HFFc6 (cell line): ENCODE results near the gene TMPRSS3. TPM values are rescaled to one million over a fixed set of nuclear protein-coding genes. Genes with fewer than 3 reads are reported as not detected.

Source experiments
- DNase-seq: peaks from one replicate; pipeline ENCODE4 v3.0.0-alpha.2; 2018
- H3K27ac Mint-ChIP-seq: 2 replicates; pipeline ENCODE4 v1.8.0; 2020; ENCODE audit warnings: mild to moderate bottlenecking, mixed read lengths
- H3K27me3 Mint-ChIP-seq: 2 replicates; pipeline ENCODE4 v1.8.0; 2021; ENCODE audit warnings: mild to moderate bottlenecking, moderate library complexity, mixed read lengths; ENCODE audit not compliant: insufficient read depth
- H3K36me3 Mint-ChIP-seq: 2 replicates; pipeline ENCODE4 v1.8.0; 2021; ENCODE audit warnings: low read depth, mixed read lengths
- H3K4me1 Mint-ChIP-seq: 2 replicates; pipeline ENCODE4 v1.8.0; 2020; ENCODE audit warnings: low read depth, mixed read lengths
- H3K4me3 Mint-ChIP-seq: 2 replicates; pipeline ENCODE4 v1.8.0; 2020; ENCODE audit warnings: mild to moderate bottlenecking, moderate library complexity, mixed read lengths
- H3K9me3 Mint-ChIP-seq: 2 replicates; pipeline ENCODE4 v1.8.0; 2020; ENCODE audit warnings: mild to moderate bottlenecking, mixed read lengths
- CTCF ChIP-seq: fragments of 200-600 bp; sonication (generic); IDR thresholded peaks from 2 replicates; pipeline ENCODE4 v1.5.0; 2021; ENCODE audit warnings: antibody characterized with exemption, mild to moderate bottlenecking
- total RNA-seq, 6 experiments: library from RNA; stranded (reverse); fragmentation: NEBNext Ultra II Directional; extraction: Animal tissue kit (Norgen Biotek cat#: 25700); gene quantifications; 2 replicates in 1 of 6; 3 replicates in 5 of 6; pipeline ENCODE4 v1.2.3, GENCODE V29; 2021

The TMPRSS3 gene
- total RNA-seq, 6 experiments from 2014 or later, result not detected

- no peaks in the 10 kb centered on the region for H3K27me3 Mint-ChIP-seq
- peaks cover 83% of the 10 kb centered on the region for H3K9me3 Mint-ChIP-seq
Observed at GRCh38 chr21:42441963-42442362, 46.1 kb upstream of the TMPRSS3 start.

GRCh38 chr21:42440187-42440792 lies 44.4 kb upstream of the TMPRSS3 start:
- no peak for DNase-seq
- H3K27ac Mint-ChIP-seq, result no peak overlapping the region
- H3K27me3 Mint-ChIP-seq, result no peaks in the 10 kb centered on the region
- H3K36me3 Mint-ChIP-seq, result peaks cover 14% of the 10 kb centered on the region
- no peak overlapping the region for H3K4me3 Mint-ChIP-seq
- H3K4me1 Mint-ChIP-seq, result no peaks in the 10 kb centered on the region
- no peak for TF ChIP-seq CTCF
- H3K9me3 Mint-ChIP-seq, result peaks cover 71% of the 10 kb centered on the region

More at GRCh38 chr21:42441963-42442362, 46.1 kb upstream of the TMPRSS3 start:
- no peaks in the 10 kb centered on the region for H3K4me1 Mint-ChIP-seq
- H3K36me3 Mint-ChIP-seq, result peaks cover 20% of the 10 kb centered on the region
- no peak for DNase-seq
- TF ChIP-seq CTCF, result no peak
- H3K27ac Mint-ChIP-seq, result no peak overlapping the region
- no peak overlapping the region for H3K4me3 Mint-ChIP-seq

- Mint-ChIP-seq H3K9me3 (peaks cover 72% of the 10 kb centered on the region), H3K27me3 (no peaks in the 10 kb centered on the region), H3K4me1 (no peaks in the 10 kb centered on the region), H3K36me3 (peaks cover 11% of the 10 kb centered on the region), H3K27ac (no peak overlapping the region), H3K4me3 (no peak overlapping the region)
- DNase-seq, result no peak
- TF ChIP-seq CTCF, result no peak
Observed at GRCh38 chr21:42439284-42440186, 43.7 kb upstream of the TMPRSS3 start.

- Mint-ChIP-seq H3K36me3 (peaks cover 10% of the 10 kb centered on the region; the same call in 1 of the 2 replicates), H3K4me1 (no peaks in the 10 kb centered on the region), H3K4me3 (no peak overlapping the region)
Observed at GRCh38 chr21:42438316-42439205, 42.7 kb upstream of the TMPRSS3 start.

More at GRCh38 chr21:42438316-42439205, 42.7 kb upstream of the TMPRSS3 start:
- H3K9me3 Mint-ChIP-seq, result peaks cover 74% of the 10 kb centered on the region
- no peak for DNase-seq
- no peak for TF ChIP-seq CTCF
- H3K27ac Mint-ChIP-seq, result no peak overlapping the region
- no peaks in the 10 kb centered on the region for H3K27me3 Mint-ChIP-seq
